IMR-90 (cell line): ENCODE results near the gene IL6ST.

Source experiments
- CHD1 ChIP-seq: IDR thresholded peaks from 2 replicates; pipeline ENCODE4 v1.6.1; 2012; ENCODE audit warnings: low read depth, low read length, improper control_type of control experiment
- CTCF ChIP-seq: conservative IDR thresholded peaks from 2 replicates; pipeline ENCODE4 v1.5.1; 2012; ENCODE audit warnings: mild to moderate bottlenecking, low read depth, low read length, improper control_type of control experiment
- MAFK ChIP-seq: IDR thresholded peaks from 2 replicates; pipeline ENCODE4 v1.6.1; 2012; ENCODE audit warnings: low read depth, low read length, improper control_type of control experiment
- MAZ ChIP-seq: IDR thresholded peaks from 2 replicates; pipeline ENCODE4 v1.6.1; 2012; ENCODE audit warnings: low read depth, mild to moderate bottlenecking, low read length, improper control_type of control experiment, moderate library complexity, borderline replicate concordance
- MXI1 ChIP-seq: IDR thresholded peaks from 2 replicates; pipeline ENCODE4 v1.6.1; 2012; ENCODE audit warnings: low read depth, mild to moderate bottlenecking, low read length, moderate library complexity, borderline replicate concordance
- NFE2L2 ChIP-seq: fragments of 150-350 bp; IDR thresholded peaks from 2 replicates; pipeline ENCODE4 v1.6.1; 2016; ENCODE audit warnings: low read depth, mild to moderate bottlenecking, low read length
- POLR2A ChIP-seq: IDR thresholded peaks from 2 replicates; pipeline ENCODE4 v1.6.1; 2012; ENCODE audit warnings: mild to moderate bottlenecking, low read depth, low read length
- RAD21 ChIP-seq: IDR thresholded peaks from 2 replicates; pipeline ENCODE4 v1.6.1; 2012; ENCODE audit warnings: low read length, improper control_type of control experiment
- RCOR1 ChIP-seq: IDR thresholded peaks from 2 replicates; pipeline ENCODE4 v1.6.1; 2012; ENCODE audit warnings: mild to moderate bottlenecking, low read length, improper control_type of control experiment; ENCODE audit not compliant: insufficient replicate concordance
- SMC3 ChIP-seq: fragments of 150-350 bp; IDR thresholded peaks from 2 replicates; pipeline ENCODE4 v1.6.1; 2016; ENCODE audit warnings: low read depth, mild to moderate bottlenecking, antibody characterized with exemption, low read length, moderate library complexity
- USF2 ChIP-seq: fragments of 150-350 bp; IDR thresholded peaks from 2 replicates; pipeline ENCODE4 v1.6.1; 2017; ENCODE audit warnings: mild to moderate bottlenecking, antibody characterized with exemption, low read length, low read depth
- TF ChIP-seq, protein P1 (sequence below): fragments of 150-350 bp; IDR thresholded peaks from 2 replicates; pipeline ENCODE4 v1.6.1; 2016; ENCODE audit warnings: low read depth, mild to moderate bottlenecking, low read length, moderate library complexity, borderline replicate concordance

DNA sequence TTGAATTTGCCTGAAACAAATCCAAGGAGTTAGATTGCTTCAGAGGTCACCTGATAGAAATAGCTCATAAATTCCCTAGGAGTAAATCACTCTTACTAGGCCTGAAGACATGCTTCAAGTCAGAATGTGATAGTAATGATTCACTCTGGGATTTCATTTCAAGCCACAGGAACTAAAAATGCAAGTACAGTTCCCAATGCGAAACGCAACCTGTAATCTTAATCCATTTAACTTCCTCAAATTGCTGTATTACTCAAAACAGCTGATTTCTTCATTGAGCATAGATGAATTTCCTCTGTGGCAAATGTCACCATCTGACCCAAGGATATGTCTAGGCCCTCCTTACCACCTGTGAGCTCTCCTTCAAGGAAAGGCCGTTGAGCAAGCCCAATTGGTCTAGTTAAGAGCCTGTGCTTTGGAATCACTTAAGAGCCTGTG lies 32.1 kb upstream of the IL6ST start:
- TF ChIP-seq CTCF (no peak), RCOR1 (no peak), MXI1 (no peak), SMC3 (no peak), NFE2L2 (no peak), POLR2A (no peak), CHD1 (no peak), MAFK (no peak), RAD21 (no peak), USF2 (peak; percentile 60), MAZ (no peak)
- TF ChIP-seq, protein P1, sequence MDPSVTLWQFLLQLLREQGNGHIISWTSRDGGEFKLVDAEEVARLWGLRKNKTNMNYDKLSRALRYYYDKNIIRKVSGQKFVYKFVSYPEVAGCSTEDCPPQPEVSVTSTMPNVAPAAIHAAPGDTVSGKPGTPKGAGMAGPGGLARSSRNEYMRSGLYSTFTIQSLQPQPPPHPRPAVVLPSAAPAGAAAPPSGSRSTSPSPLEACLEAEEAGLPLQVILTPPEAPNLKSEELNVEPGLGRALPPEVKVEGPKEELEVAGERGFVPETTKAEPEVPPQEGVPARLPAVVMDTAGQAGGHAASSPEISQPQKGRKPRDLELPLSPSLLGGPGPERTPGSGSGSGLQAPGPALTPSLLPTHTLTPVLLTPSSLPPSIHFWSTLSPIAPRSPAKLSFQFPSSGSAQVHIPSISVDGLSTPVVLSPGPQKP, result no peak
